GM21367 (cell line): ENCODE results near the gene MXD4.

Experiments
- ATAC-seq: cut with Tn5 transposase; IDR thresholded peaks from one replicate; pipeline ENCODE4 v1.9.1; 2021; ENCODE audit not compliant: unreplicated experiment

Gene MXD4

DNA sequence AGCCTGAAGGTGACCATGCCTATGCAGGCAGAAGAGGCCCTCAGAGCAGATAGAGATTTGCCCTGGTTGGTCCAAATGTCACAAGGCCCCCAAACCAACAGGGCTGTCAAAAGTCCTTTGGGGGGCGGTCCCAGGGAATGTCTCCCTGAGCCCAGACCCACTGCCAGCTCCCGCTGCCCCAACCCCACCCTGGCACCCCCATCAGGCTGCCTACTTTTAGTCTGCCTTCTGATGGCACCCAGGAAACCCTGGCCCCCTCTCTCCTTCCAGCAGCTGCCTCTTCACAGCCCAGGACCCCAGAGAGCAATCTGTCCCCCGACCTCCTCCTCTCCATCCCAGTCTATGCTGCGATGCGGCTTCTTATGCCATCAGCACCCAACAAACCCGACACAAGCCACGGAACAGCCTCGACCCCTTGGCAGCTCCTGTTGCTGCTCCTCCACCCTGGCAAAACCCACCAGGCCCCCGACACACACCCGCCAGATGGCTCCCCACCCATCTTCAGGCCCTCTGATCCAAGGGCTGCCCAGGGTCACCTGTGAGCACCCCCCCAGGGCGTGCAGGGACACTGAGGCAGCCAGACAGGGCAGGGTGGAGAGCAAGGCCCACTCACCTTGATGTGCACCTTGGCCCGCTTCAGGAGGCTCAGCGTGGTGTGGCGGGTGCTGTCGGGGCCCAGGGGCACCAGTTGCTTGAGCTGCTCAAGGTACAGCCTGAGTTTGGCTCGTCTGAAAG lies 9.9 kb downstream of the MXD4 start:
- no peak for ATAC-seq

DNA sequence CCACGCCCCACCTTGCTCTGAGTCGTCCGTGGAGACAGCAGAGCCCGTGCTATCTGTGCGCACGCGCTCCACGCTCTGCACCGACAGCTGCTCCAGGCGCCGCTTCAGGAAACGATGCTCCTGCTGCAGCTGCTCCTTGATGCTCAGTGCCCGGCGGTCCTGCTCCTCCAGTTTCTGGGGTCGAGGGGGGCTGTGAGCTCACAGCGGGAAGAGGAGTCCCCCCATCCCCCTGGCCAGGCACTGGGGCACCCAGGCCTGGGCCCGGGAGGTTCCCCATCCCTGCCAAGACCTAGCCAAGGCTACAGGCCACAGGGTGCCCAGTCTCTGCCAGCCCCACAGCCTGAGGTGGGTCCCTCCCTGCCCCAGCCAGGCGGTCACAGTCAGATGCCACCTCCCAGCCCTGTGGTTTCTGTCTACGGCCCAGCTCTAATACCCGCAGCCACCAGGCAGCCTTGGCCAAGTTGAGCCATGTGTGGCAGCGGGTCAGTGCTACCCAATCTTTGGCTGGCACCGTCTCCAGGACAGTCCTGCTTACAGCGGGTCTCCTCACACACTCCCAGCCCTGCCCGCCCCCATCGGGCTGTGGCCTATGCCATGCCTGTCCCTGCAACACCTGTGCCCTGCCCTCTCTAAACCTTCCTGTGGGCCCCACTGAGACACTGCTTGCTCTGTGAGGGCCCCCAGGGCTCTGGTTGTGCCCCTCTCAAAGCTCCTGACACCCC lies 10.7 kb downstream of the MXD4 start:
- ATAC-seq: no peak

DNA sequence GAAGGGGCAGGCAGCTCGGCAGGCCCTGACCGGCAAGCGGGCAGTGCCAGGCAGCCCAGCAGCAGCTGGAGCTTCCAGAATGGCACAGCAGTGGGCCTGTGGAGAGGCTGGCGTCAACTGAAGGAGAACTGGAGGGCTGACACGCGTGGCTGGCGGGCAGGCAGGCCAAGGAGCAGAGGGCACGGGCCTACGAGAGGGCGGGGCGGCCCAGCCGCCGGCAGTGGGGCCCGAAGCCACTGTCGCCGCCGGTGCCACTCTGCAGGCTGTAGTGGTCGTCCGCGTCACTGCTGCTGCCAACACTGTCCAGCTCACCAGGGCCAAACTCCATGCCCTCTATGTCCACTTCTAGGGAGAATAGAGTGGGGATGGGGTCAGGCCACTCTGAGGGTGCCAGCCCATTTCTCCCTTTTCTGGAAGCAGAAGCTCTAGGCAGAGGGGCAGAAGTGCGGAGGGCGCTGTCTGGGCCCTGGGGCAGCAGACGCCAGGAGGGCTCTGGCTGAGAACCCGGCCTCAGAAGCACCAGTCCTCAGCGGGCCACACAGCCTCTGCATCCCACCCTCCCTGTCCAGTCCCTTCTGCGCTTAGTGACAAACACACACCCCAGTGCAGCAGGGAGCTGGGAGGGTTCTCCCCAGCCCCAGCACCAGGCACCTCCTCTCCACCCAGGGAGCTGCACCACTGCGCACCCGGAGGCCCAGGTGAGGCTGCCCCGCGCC lies 11.4 kb downstream of the MXD4 start:
- no peak for ATAC-seq

DNA sequence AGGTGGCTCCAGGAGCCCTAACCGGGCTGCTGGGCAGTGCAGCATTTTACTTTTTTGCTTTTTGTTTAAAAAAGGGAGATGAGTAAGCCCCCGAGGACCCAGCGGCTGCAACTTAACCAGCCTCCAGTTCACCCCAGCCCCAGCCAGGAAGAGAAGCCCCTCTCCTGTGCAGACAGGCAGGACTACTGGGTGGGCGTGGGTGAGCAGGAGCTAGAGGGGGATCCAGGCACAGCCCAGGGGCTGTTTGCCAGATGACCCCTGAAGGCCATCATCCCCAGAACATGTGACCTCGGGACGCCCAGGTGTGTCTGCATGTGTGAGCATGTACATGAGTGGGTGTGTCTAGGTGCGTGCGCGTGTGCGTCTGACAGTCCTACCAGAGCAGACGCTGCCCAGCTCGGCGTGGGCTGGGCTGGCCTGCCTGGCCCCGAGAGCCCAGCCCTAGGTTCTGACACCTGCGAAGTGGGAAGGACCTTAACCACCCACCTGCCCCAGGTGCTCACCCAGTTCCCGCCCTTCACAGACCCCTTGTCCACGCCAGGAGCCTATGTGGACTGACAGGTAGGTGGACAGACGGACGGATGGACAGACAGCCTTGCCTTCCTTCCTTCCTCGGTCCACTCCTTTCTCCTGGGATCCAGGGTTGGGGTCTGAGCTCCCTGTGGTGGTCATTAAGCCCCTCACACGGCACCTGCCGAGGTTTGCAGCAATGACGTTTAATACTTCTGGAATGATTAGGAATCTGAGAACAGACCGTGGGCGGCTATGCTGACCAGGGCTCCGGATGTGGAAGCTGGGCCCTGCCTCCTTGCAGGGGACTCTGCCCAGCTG lies 12.2 kb downstream of the MXD4 start:
- no peak for ATAC-seq

DNA sequence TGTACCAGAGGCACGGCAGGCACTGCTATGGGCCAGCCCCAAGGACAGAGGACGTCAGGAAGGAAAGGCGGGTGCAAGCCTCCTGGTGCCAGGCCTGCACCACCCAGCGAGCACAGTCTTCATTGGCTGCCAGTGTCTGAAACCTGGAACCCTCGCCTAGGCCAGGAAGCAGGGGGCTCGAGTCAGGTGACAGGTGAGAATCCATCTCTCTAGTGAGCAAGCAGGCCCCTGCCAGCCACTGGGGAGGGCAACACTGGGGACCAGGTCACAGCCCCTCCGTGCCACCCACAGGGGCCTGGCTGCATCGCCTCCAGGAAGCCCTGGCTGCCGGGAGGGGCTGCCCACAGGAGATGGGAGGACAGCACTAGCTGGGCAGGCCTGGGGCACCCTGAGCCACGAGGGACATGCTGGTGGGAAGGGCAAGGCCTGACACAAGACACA lies 13.1 kb downstream of the MXD4 start:
- ATAC-seq: no peak

DNA sequence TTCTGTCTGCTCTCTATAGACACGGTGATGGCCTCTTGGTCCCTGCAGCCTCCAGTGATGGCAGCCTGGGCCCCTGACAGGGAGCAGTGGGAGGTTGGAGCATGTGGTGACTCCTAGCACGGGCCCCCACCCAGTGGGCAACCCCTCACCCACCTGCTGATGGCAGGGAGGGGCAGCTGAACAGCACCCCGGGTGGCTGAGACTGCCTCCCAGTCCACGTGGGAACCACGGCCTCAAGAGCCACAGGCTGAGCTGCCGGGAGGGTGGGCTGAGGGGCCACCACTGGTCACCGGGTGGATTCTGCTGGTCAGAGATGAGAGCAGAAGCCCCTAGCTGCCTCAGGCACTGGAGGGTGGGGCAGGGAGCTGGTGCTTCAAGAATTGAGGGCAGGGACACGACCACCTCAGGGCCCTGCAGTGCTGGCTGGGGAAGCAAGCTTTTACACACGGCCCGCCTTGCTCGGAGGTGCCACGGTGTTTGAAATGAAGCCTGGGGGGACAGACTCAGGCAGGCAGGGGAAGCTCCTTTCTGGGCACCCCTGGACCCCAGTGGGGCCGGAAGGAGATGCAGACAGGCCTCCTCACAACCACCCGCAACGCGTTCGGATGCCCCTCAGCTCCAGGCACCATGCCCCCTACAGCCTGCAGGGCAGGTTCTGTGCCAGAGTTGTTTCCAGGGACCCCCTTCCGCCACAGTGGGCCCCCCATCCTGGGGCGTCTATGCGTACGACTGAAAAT lies 13.7 kb downstream of the MXD4 start:
- ATAC-seq: no peak

DNA sequence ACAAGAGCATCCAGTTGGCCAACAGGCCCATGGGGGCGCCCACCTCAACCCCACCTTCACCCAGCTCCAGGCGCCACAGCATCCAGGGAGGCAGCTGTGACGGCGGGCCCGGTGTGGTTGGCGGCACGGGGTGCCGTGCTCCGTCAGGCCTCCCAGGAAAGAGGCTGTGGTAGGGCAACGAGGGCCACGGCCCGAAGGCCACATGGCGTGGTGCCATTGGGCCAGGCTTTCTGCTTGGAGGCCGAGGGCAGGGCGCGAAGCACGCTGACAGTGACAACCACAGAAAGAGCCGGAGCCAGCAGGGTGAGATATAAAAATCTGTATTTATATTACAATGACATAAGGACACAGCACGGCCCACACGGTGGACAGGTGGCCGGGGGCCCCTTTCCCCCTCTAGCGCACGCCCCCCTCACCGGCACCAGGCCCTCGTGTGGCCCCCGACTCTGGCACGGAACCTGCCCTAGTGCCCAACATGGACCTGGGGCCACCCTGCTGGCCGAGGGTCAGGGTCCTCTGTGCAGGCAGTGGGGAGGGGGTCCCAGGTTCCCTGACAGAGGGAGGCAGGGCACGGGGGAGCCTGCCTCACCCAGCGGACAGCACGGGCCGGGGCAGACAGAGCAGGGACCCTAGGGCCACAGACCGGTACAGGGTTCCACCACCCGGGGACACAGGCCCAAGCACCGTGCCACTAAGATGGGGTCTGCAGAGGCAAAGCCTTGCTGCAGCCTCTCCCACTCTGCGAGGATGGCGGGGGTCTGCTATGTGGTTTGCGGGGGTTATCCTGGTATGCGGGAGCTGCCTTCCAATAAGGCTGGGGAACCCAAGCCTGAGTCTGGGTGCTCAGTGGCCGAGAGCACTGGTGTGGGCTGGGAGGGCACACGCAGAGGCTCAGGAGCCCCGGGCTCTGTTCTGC lies 14.5 kb downstream of the MXD4 start:
- no peak for ATAC-seq

DNA sequence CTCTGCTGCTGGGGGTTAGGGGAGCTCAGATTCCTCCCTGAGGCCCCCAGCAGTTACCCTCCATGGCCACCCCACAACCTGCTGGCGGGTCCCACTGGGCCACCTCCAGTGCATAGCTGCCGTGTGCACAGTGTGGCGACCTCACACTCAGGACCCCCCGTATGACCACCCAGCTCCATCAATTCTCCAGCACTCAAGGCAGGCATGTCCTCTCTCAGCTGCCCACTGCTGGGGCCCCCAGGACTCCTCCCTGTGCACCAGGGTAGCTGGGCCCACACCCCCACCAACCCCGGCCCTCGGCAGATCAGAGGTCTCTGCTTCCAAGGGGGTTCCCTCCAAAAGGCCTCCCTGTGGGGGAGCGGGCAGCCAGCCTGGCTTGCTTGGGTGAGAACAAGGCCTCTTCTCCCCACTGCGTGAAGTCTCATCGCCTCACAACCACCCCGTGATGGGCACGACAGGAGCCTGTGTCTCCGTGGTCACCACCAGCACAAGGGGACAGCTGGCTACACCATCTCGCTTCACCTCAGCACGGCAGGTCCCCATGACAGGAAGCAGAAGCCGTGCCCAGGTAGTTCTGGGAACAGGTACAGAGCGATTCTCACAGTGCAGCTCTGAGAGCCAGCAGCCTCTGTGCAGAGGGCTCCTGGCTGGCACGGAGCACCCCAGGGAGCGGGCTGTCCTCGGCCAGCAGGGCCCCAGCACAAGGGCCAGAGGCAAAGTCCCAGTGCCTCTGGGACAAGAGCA lies 15.4 kb downstream of the MXD4 start:
- no peak for ATAC-seq

DNA sequence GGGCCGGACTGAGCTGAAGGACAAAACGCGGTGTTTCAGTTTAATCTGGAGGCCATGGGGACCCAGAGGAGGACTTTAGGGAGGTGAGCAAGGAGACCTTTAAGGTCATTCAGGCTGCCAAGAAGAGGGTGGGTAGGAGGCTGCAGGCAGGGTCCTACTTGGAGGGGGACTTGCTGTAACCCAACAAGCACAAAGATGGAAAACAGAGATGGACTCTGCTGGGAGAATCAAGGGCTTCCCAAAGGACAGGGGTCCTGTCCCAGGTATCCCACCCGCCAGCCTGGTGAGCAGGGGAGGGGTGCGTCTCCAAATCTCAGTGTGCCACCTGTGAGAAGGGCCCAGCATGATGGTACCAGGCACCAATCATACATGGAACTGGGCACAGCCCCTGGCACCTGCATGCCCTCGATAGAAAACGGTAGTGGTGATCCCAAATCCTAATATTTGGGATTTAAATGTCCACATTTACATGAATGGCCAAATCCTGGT lies 16.1 kb downstream of the MXD4 start:
- ATAC-seq: no peak

DNA sequence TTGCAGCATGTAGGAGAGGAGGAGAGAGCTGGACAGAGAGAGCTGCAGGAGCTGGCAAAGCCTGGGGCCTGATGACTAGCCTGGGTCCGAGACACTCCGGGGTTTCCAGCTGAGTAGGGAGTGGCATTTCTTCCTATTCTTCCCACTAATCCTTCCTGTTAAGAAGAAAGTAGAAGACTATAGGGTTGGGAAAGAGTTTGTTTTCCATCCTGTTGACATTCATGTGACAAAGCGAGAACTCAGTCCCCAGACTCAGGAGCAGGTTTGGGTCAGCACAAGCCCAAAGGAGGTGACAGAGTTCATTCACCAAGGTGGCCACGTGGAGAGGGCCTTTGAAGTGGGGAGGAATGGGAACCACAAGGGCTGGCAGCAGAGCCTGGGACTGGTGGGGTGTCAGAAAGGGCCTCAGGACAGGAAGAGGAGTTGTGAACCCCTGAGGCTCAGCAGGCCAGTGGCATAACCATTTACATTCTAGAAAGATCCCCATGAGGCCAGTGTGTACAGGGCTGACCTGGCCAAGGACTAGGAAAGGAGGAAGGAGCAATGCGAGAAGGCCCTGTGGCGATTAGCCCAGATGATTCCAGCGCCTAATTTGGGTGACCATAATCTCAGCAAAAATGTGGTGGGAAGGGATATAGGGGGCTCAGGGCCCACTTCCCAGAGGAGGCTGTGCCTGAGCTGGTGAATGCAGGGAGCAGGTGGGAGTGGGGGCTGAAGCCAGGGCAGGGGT lies 16.7 kb downstream of the MXD4 start:
- no peak for ATAC-seq

DNA sequence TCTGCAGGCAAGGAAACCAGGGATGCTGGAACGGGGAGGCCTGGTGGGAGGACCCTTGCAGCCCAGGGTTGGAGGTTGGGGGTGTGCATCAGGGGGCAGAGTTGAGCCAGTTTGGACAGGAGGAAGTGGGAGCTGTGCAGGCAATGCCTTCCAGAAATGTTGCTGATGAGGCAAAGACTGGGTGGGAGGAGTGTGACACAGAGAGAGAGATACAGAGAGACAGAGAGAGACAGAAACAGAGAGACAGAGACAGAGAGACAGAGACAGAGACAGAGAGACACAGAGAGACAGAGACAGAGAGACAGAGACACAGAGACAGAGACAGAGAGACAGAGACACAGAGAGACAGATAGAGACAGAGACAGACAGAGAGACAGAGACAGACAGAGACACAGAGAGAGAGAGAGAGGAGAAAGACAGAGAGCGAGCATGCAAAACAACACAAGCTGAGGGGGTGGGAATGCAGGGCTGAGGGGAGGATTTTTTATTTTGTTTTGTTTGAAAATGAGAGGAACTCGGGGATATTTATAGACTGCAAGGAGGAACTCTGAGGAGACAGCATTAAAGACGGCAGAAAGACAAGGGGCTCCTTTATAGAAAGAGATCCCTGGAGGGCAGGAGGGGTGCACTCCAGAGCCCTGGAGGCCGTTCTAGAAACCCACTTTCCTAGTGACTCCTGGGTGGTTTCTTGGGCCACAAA lies 18.1 kb downstream of the MXD4 start:
- ATAC-seq: no peak

DNA sequence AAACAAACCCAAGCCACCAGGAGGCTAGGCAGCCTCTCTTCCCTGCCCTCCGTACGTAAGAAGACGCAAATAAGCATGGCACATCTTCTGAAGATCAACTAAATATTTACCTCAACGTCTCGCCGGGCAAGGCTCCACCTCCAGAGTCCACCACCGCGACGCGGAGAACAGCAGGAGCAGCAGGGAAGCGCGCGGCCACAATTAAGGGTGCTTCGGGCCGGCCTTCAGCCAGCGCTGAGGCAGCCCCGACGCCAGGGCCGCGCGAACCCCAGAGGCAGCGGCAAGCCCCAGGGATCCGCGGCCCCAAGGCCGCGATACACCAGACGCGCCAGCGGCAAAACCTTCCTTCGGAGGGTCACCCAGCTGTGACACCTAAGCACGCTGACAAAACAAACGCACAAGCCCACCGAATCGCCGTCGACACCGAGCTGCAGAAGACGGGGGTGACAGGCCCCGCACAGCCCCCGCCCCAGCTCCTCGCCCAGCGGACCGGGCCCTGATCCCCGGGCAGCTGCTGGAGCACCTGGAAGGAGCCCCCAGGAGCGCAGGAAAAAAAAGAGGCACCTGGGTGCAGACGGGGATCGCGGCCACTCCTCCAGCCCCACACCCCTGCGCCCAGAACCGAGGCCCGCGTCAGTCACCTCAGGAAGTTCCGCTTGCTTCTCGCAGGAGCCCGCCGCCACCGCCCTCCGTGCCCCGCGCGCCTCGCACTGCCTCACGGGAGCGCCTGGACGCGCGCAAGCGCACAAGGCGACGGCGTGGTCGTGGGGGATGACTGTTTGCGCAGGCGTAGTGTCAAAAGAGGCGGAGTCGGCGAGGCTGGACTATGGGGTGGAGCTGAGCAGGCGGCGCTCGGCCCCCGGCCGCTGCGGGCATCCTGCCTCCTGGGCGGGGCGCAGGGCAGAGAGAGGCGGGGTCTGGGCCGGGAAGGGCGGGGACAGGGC lies 20.2 kb downstream of the MXD4 start, which contains the start of the genes HAUS3 and POLN:
Gene HAUS3 (minus strand): TSS at position 712 of the 944 bp plus-strand sequence. CDS start 1,175 bp downstream, outside the sequence.
Gene POLN (minus strand): TSS at position 712 of the 944 bp plus-strand sequence. CDS start 12,890 bp downstream, outside the sequence.
- peak; percentile 76 for ATAC-seq

DNA sequence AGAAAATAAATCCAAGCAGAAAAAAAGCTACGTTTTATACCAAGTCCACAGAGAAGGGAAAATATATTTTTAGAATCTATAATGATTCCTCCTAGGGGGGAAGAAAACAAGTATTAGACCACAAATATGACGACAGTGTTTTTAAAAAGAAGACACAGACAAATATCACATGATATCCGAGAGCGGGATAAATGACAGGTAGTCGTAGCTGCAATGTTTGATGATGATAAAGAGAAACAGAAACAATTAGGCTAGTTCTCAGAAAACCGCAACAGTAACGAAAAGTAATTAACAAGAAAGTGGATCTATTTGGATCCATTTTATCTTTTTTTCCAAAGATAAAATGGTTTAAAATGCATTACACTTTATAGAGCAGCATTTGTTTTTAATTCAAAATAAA lies 20.9 kb downstream of the MXD4 start:
- ATAC-seq: no peak

DNA sequence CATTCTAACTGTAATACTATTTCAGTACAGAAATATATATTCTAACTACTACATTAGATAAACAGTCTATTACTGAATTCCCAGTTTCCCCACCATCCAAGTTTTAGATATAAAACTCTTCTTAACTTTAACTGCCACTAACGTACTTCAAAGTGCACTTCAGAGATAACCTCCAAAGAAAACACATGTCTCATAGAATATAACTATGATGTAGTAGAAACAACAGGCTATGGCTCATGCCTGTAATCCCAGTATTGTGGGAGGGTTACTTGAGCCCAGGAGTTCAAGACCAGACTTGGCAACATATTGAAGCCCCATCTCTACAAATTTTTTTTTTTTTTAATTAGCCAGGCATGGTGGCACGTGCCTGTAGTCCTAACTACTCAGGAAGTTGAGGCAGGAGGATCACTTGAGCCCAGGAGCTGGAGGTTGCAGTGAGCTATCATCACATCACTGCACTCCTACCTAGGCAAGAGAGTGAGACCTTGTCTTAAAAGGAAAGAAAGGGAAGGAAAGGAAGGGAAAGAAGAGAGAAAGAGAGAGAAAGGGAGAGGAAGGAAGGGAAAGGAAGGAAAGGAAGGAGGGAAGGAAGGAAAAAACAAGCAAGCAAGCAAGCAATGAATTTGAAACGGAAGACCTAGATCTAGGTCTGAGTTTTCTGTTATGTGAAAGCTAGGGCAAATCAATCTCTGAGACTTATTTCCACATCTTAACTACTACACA lies 24.8 kb downstream of the MXD4 start:
- no peak for ATAC-seq

DNA sequence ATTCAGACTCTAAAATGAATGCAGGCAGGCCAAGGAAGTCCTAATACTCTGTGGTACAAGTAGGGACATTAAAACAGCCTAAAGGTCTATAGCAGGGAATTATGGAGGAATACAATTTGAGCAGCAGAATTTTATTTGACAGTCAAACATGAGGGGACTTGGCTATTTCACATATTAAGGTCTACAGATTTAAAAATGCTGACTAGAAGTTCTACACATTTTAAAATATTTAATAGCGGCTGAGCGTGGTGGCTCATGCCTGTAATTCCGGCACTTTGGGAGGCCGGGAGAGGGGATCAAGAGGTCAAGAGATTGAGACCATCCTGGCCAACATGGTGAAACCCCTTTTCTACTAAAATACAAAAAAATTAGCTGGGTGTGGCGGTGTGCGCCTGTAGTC lies 30.8 kb downstream of the MXD4 start:
- no peak for ATAC-seq
